H1 (cell line): ENCODE data around the gene ACTR8. TPM values are rescaled to one million over a fixed set of nuclear protein-coding genes. Genes with fewer than 3 reads are reported as not detected.

Source experiments
- CTCF ChIA-PET: fragments of 300-600 bp; sonication (Branson Sonifier 250); formaldehyde crosslinking; loops from one replicate; lab custom pipeline; 2021; ENCODE audit not compliant: partially characterized antibody; lab: Charles Lee
- POLR2A ChIA-PET: fragments of 300-600 bp; sonication (Branson Sonifier 250); formaldehyde crosslinking; loops from one replicate; lab custom pipeline; 2021; ENCODE audit warnings: inconsistent platforms; ENCODE audit not compliant: partially characterized antibody; lab: Charles Lee
- DNase-seq, 2 experiments: peaks; one replicate each; pipeline versions ENCODE4 v3.0.0 to v3.0.0-alpha.2; 2010 to 2022; ENCODE audit warnings: low spot score in 2 of 2, low read depth in 1 of 2, mixed read lengths in 1 of 2
- FAIRE-seq: peaks from 2 replicates; lab custom pipeline; 2011; peaks lifted over from hg19 to GRCh38; lab: Jason Lieb, UNC
- H2AFZ ChIP-seq: 2 replicates; pipeline ENCODE4 v1.8.1; 2012; ENCODE audit warnings: low read length, inconsistent platforms
- H2AK5ac ChIP-seq: 2 replicates; pipeline ENCODE4 v1.6.1; 2013; ENCODE audit warnings: low read depth, low read length
- H2BK120ac ChIP-seq: replicated peaks from 2 replicates; pipeline ENCODE3; 2013; ENCODE audit warnings: low read depth, low read length, inconsistent platforms
- H2BK12ac ChIP-seq: 2 replicates; pipeline ENCODE4 v1.6.1; 2013; ENCODE audit warnings: low read depth, low read length
- H2BK15ac ChIP-seq: 2 replicates; pipeline ENCODE4 v1.6.1; 2013; ENCODE audit warnings: low read length
- H2BK20ac ChIP-seq: 2 replicates; pipeline ENCODE4 v1.6.1; 2013; ENCODE audit warnings: low read length
- H2BK5ac ChIP-seq: 2 replicates; pipeline ENCODE4 v1.6.1; 2013; ENCODE audit warnings: low read depth, low read length
- H3K14ac ChIP-seq: 2 replicates; pipeline ENCODE4 v1.6.1; 2013; ENCODE audit warnings: inconsistent platforms; ENCODE audit not compliant: insufficient read length
- H3K18ac ChIP-seq: 2 replicates; pipeline ENCODE4 v1.6.1; 2013; ENCODE audit warnings: low read length; ENCODE audit errors: extremely low read depth
- H3K23ac ChIP-seq: 2 replicates; pipeline ENCODE4 v1.6.1; 2013; ENCODE audit warnings: inconsistent platforms; ENCODE audit not compliant: insufficient read length
- H3K23me2 ChIP-seq: 2 replicates; pipeline ENCODE4 v1.6.1; 2013; ENCODE audit warnings: low read depth, low read length
- H3K27ac ChIP-seq: 2 replicates; pipeline ENCODE4 v1.6.1; 2011; ENCODE audit warnings: low read depth, low read length, inconsistent platforms
- H3K27me3 ChIP-seq, 4 experiments: replicated peaks in 1 of 4; 1 replicate in 1 of 4; 2 replicates in 3 of 4; pipeline versions ENCODE4 v1.6.1 to v1.8.1; 2011 to 2013; ENCODE audit warnings: low read length in 3 of 4, mild to moderate bottlenecking in 3 of 4, inconsistent platforms in 2 of 4, mixed read lengths in 2 of 4, moderate library complexity in 1 of 4; ENCODE audit not compliant: control insufficient read depth in 3 of 4, insufficient read depth in 3 of 4; ENCODE audit errors: extremely low read depth in 1 of 4
- H3K36me3 ChIP-seq, 4 experiments: 2 replicates each; pipeline versions ENCODE4 v1.6.1 to v1.8.1; 2011 to 2013; ENCODE audit warnings: mild to moderate bottlenecking in 4 of 4, low read length in 3 of 4, moderate library complexity in 2 of 4, control low read depth in 1 of 4, inconsistent platforms in 1 of 4; ENCODE audit not compliant: insufficient read depth in 4 of 4, control insufficient read depth in 2 of 4
- H3K4ac ChIP-seq: replicated peaks from 2 replicates; pipeline ENCODE3; 2013; ENCODE audit warnings: low read length, low read depth, mixed read lengths, inconsistent platforms; ENCODE audit not compliant: insufficient read length
- H3K4me1 ChIP-seq, 4 experiments: replicated peaks in 1 of 4; 1 replicate in 1 of 4; 2 replicates in 3 of 4; pipeline versions ENCODE4 v1.6.1 to v1.8.1; 2011 to 2013; ENCODE audit warnings: low read length in 3 of 4, inconsistent platforms in 2 of 4, mixed read lengths in 1 of 4; ENCODE audit not compliant: insufficient read depth in 4 of 4, control insufficient read depth in 3 of 4
- H3K4me2 ChIP-seq, 2 experiments: 2 replicates each; pipeline versions ENCODE4 v1.6.1 to v1.8.1; 2011 to 2013; ENCODE audit warnings: low read depth in 2 of 2, low read length in 2 of 2, control low read depth in 1 of 2, inconsistent platforms in 1 of 2, mild to moderate bottlenecking in 1 of 2; ENCODE audit not compliant: insufficient read depth in 1 of 2
- H3K4me3 ChIP-seq, 4 experiments: fragments of 200-600, 300-600 bp in 1 of 4; sonication (generic), shearing (Covaris generic), sonication (Bioruptor Twin) in 1 of 4; 2 replicates each; pipeline versions ENCODE4 v1.5.1 to v1.8.1; 2011 to 2016; ENCODE audit warnings: low read length in 4 of 4, low read depth in 3 of 4, control low read depth in 2 of 4, inconsistent platforms in 2 of 4, mild to moderate bottlenecking in 2 of 4, mixed read lengths in 1 of 4, moderate library complexity in 1 of 4; ENCODE audit not compliant: insufficient read depth in 2 of 4; ENCODE audit errors: extremely low read depth in 1 of 4
- H3K56ac ChIP-seq: replicated peaks from 2 replicates; pipeline ENCODE3; 2013; ENCODE audit warnings: low read depth, mild to moderate bottlenecking, mixed read lengths, low read length, inconsistent platforms; ENCODE audit not compliant: insufficient read length
- H3K79me1 ChIP-seq: 2 replicates; pipeline ENCODE4 v1.6.1; 2013; ENCODE audit warnings: low read depth, low read length, control low read depth
- H3K79me2 ChIP-seq, 2 experiments: 2 replicates each; pipeline versions ENCODE4 v1.6.1 to v1.8.1; 2012 to 2013; ENCODE audit warnings: low read length in 2 of 2, mild to moderate bottlenecking in 2 of 2, inconsistent platforms in 1 of 2; ENCODE audit not compliant: insufficient read depth in 2 of 2, control insufficient read depth in 1 of 2
- H3K9ac ChIP-seq, 4 experiments: replicated peaks in 1 of 4; 1 replicate in 1 of 4; 2 replicates in 3 of 4; pipeline versions ENCODE4 v1.6.1 to v1.8.1; 2011 to 2013; ENCODE audit warnings: low read depth in 3 of 4, low read length in 3 of 4, control low read depth in 2 of 4, mild to moderate bottlenecking in 2 of 4, moderate library complexity in 2 of 4, inconsistent platforms in 1 of 4; ENCODE audit errors: extremely low read depth in 1 of 4
- H3K9me3 ChIP-seq, 2 experiments: 2 replicates each; pipeline versions ENCODE4 v1.6.1 to v1.8.1; 2012 to 2013; ENCODE audit warnings: mild to moderate bottlenecking in 2 of 2, moderate library complexity in 2 of 2, control low read depth in 1 of 2, inconsistent platforms in 1 of 2, low read depth in 1 of 2, low read length in 1 of 2, mixed read lengths in 1 of 2; ENCODE audit not compliant: insufficient read depth in 2 of 2
- H4K20me1 ChIP-seq, 2 experiments: replicated peaks in 1 of 2; 2 replicates each; pipeline versions ENCODE3 to v1.8.1; 2011 to 2013; ENCODE audit warnings: inconsistent platforms in 2 of 2, low read length in 2 of 2, mild to moderate bottlenecking in 1 of 2; ENCODE audit not compliant: insufficient read depth in 2 of 2, control insufficient read depth in 1 of 2
- H4K5ac ChIP-seq: 2 replicates; pipeline ENCODE4 v1.6.1; 2013; ENCODE audit warnings: low read length, low read depth, mixed read lengths, inconsistent platforms; ENCODE audit not compliant: insufficient read length
- H4K8ac ChIP-seq: 2 replicates; pipeline ENCODE4 v1.8.0; 2013; ENCODE audit warnings: mild to moderate bottlenecking, moderate library complexity, low read length, inconsistent platforms; ENCODE audit not compliant: insufficient read depth; ENCODE audit errors: extremely low read depth
- H4K91ac ChIP-seq: replicated peaks from 2 replicates; pipeline ENCODE3; 2013; ENCODE audit warnings: low read length, mixed read lengths, inconsistent platforms; ENCODE audit not compliant: insufficient read length
- MAFK ChIP-seq: IDR thresholded peaks from 2 replicates; pipeline ENCODE4 v1.6.1; 2012; ENCODE audit warnings: low read depth, mild to moderate bottlenecking, improper control_type of control experiment, low read length
- NANOG ChIP-seq: IDR thresholded peaks from 2 replicates; pipeline ENCODE4 v1.6.1; 2011; ENCODE audit warnings: low read length, low read depth, mild to moderate bottlenecking, inconsistent platforms; ENCODE audit not compliant: insufficient read depth, poor library complexity, severe bottlenecking
- RNF2 ChIP-seq: fragments of 200-900, 300-1000 bp; sonication (generic); IDR thresholded peaks from 2 replicates; pipeline ENCODE4 v1.7.1; 2016; ENCODE audit warnings: borderline replicate concordance, low read depth, mild to moderate bottlenecking, antibody characterized with exemption, low read length; ENCODE audit not compliant: poor library complexity, severe bottlenecking; ENCODE audit errors: missing control alignments
- SUZ12 ChIP-seq: fragments of 200-600 bp; sonication (generic); IDR thresholded peaks from 2 replicates; pipeline ENCODE4 v1.6.1; 2012; ENCODE audit warnings: mild to moderate bottlenecking, inconsistent platforms, low read length, moderate library complexity, mixed read lengths
- TAF7 ChIP-seq: optimal IDR thresholded peaks from 2 replicates; pipeline ENCODE3; 2011; ENCODE audit warnings: low read depth, mild to moderate bottlenecking, inconsistent platforms, low read length, moderate library complexity, borderline replicate concordance
- ZNF274 ChIP-seq: IDR thresholded peaks from 2 replicates; pipeline ENCODE4 v1.7.0; 2012; ENCODE audit warnings: low read length, borderline replicate concordance; ENCODE audit errors: extremely low read depth
- WGBS, 2 experiments: shearing (Covaris generic) in 1 of 2; methylation state at CpG; one replicate each; pipeline versions ENCODE4 v1.1.6 to v1.1.7; 2013 to 2015; ENCODE audit warnings: low lambda C conversion rate in 2 of 2, mixed read lengths in 2 of 2, inconsistent platforms in 1 of 2, low coverage in 1 of 2, missing lambda C conversion rate in 1 of 2; ENCODE audit not compliant: insufficient replicate concordance in 2 of 2, insufficient coverage in 1 of 2, insufficient read length in 1 of 2; ENCODE audit errors: extremely low coverage in 1 of 2, missing lambda C conversion rate in 1 of 2; 5-methylcytosine and 5-hydroxymethylcytosine counted together
- polyA plus RNA-seq, 7 experiments: library from polyadenylated mRNA; depleted of rRNA in 3 of 7; stranded (reverse) in 5 of 7; unstranded in 2 of 7; fragments of >200 nt in 5 of 7; fragments of 200-250 nt in 2 of 7; gene quantifications; 1 replicate in 5 of 7; 2 replicates in 1 of 7; 4 replicates in 1 of 7; pipeline versions ENCODE4 v1.2.1 to v1.2.3, GENCODE V29; 2011 to 2013; ENCODE audit warnings: missing spikeins in 2 of 7, mixed read lengths in 2 of 7
- total RNA-seq: library from RNA; stranded (reverse); fragmentation: NEBNext Ultra II Directional; extraction: Animal tissue kit (Norgen Biotek cat#: 25700); gene quantifications from 2 replicates; pipeline ENCODE4 v1.2.1, GENCODE V29; 2021

The ACTR8 gene
- total and polyA plus RNA-seq, 2 of the 8 experiments (the other 6 are each of a cell fraction or from before 2014, with no cell fraction given), result 8.3 to 26.9 TPM

DNA sequence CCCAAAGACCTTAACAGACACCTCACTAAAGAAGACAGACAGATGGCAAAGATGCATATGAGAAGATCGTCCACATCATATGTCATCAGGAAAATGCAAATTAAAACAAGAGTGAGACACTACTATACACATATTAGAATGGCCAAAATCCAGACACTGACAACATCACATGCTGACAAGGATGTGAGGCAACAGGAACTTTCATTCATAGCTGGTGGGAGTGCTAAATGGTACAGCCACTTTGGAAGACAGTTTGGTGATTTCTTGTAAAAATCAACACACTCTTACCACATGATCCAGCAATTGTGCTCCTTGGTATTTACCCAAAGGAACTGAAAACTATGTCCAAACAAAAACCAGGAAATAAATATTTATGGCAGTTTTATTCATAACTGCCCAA is 53.4 kb downstream of the ACTR8 start:
- Histone ChIP-seq H3K79me1 (no peaks in the 10 kb centered on the region), H2BK120ac (no peak overlapping the region), H3K4me1 (peaks cover 0 to 3% (median 1%) of the 10 kb centered on the region in 4 experiments; a peak in 1 of 7 replicates), H3K23me2 (no peaks in the 10 kb centered on the region; the same call in 1 of the 2 replicates), H2BK20ac (no peak overlapping the region), H2BK12ac (no peak overlapping the region), H3K23ac (no peak overlapping the region), H3K18ac (no peak overlapping the region), H3K4ac (no peak overlapping the region), H3K4me2 (no peak overlapping the region), H3K4me3 (no peak overlapping the region), H3K9me3 (no peaks in the 10 kb centered on the region), H4K8ac (no peak overlapping the region), H2BK5ac (no peak overlapping the region), H2AK5ac (no peak overlapping the region), H3K14ac (no peak overlapping the region), H3K9ac (no peak overlapping the region), H2AFZ (no peak overlapping the region), H3K36me3 (peaks cover 0 to 2% (median 0%) of the 10 kb centered on the region in 4 experiments; a peak in 2 of 8 replicates), H4K5ac (no peak overlapping the region), H2BK15ac (no peak overlapping the region), H3K56ac (no peak overlapping the region), H3K27me3 (no peaks in the 10 kb centered on the region), H4K20me1 (no peaks in the 10 kb centered on the region), H3K27ac (no peak overlapping the region), H3K79me2 (no peaks in the 10 kb centered on the region), H4K91ac (no peak overlapping the region)
- DNase-seq (no peak), FAIRE-seq (no peak)
- ChIA-PET CTCF (interaction anchor here (1.4 kb wide), 2 partner anchors 16 to 25 kb away, joined by 3 to 7 read pairs; no protein-coding TSS in a partner anchor), POLR2A (interaction anchor here (1.5 kb wide), 1 partner anchor 124 kb away, joined by 3 read pairs; no protein-coding TSS in a partner anchor)
- 90% methylated on average over 1 of the region's 1 CpG; no CpG with 5 or more reads in 1 of the 2 experiments for WGBS, 2 experiments
- TF ChIP-seq RNF2 (no peak), TAF7 (no peak), ZNF274 (no peak), NANOG (no peak), MAFK (no peak), SUZ12 (no peak)
